Subcutaneous adipose tissue (tissue), 4 donors: ENCODE data around the gene NCOA4. TPM values are rescaled to one million over a fixed set of nuclear protein-coding genes. Genes with fewer than 3 reads are reported as not detected.

Source experiments
- CTCF ChIP-seq: fragments of 450-650 bp; IDR thresholded peaks from one replicate; pipeline ENCODE4 v1.5.1; 2016; ENCODE audit warnings: low read depth, mild to moderate bottlenecking, control low read depth, antibody characterized with exemption, moderate library complexity
- total RNA-seq, 4 donors: library from RNA; depleted of rRNA; stranded (reverse); fragments of >200 nt; gene quantifications; one replicate each; pipeline ENCODE4 v1.1.0, GENCODE V29; 2016

The NCOA4 gene
- total RNA-seq, 4 donors from 2014 or later: 132 to 220 (median 160) TPM

GRCh38 chr10:46050941-46051623 is 20.7 kb upstream of the NCOA4 start:
- TF ChIP-seq CTCF: no peak

- TF ChIP-seq CTCF: no peak
Measured at GRCh38 chr10:46048152-46048551, 17.7 kb upstream of the NCOA4 start.

GRCh38 chr10:46046261-46046660 is 15.8 kb upstream of the NCOA4 start, which contains the start of gene MSMB:
MSMB (minus strand) TSS chr10:46046269; CDS start chr10:46046237, 32 bp downstream.
- TF ChIP-seq CTCF: no peak

- TF ChIP-seq CTCF: no peak
Measured at GRCh38 chr10:46042527-46042926, 12.1 kb upstream of the NCOA4 start.

- no peak for TF ChIP-seq CTCF
Measured at GRCh38 chr10:46040004-46040403, 9.6 kb upstream of the NCOA4 start.

GRCh38 chr10:46037107-46037825 is 6.8 kb upstream of the NCOA4 start:
- no peak for TF ChIP-seq CTCF
